ENCODE measurements around the gene FTO.
"Not testable (repeated sequence)": the region's sequence is repeated elsewhere in the genome, so short reads cannot be mapped to it uniquely, and the experiment has no call there.

Gene FTO

GRCh38 chr16:54165174-54165911 lies 461.4 kb downstream of the FTO start:
- DNase-seq (ENCODE audit: insufficient read length, low spot score) (no peak), FAIRE-seq (no peak)

- FAIRE-seq (no peak), DNase-seq (ENCODE audit: insufficient read length, low spot score) (no peak)
Observed at GRCh38 chr16:54165912-54166865, 462.2 kb downstream of the FTO start.

DNA sequence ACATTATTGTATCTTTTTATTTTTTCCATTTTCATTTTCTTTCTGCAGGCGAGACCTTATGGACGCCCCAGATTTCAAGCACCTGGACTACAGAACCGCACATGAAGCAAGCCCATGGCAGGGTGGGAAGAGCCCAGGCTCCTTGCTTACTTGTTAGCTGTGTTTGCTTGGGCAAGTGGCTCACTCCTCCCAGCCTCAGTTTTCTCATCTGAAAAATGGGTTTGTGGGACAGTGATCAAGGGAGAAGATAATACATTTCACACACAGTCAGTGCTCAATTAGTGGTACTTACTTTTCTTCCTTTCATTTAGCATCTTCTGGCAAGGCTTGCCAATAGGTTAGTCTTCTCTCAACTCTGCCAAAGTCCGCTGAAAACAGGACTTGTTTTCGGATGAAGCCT lies 465.2 kb downstream of the FTO start:
- DNase-seq (ENCODE audit: insufficient read length, low spot score): no peak
- no peak for FAIRE-seq

GRCh38 chr16:54171626-54172537 lies 467.9 kb downstream of the FTO start:
- DNase-seq (ENCODE audit: insufficient read length, low spot score) (no peak), FAIRE-seq (no peak)

DNA sequence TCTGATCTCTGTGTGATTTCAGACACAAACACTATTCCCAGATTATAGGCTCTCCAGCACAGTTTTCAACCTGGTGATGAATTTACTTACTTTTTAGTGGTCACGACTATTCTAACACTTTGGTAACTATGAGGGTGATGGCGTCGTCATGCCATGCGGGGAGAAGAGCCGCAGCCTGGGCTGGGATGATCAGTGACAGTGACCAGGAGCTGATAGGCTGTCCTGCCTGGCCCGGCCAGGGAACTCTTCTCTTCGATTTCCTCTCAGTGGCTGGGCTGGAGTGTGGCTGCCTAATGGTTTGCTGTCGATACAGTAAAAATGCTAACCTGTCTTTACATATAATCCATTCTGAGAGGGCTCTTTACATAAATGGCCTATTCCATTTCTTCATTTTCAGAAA lies 469.5 kb downstream of the FTO start:
- no peak for FAIRE-seq
- DNase-seq (ENCODE audit: insufficient read length, low spot score): no peak

- FAIRE-seq (no peak), DNase-seq (ENCODE audit: insufficient read length, low spot score) (no peak)
Observed at GRCh38 chr16:54174201-54174600, 470.2 kb downstream of the FTO start.

- FAIRE-seq (no peak), DNase-seq (ENCODE audit: insufficient read length, low spot score) (no peak)
Observed at GRCh38 chr16:54174750-54175149, 470.8 kb downstream of the FTO start.

GRCh38 chr16:54175169-54175551 lies 471.2 kb downstream of the FTO start:
- DNase-seq (ENCODE audit: insufficient read length, low spot score) (no peak), FAIRE-seq (no peak)

GRCh38 chr16:54175552-54176375 lies 471.8 kb downstream of the FTO start:
- DNase-seq (ENCODE audit: insufficient read length, low spot score) (no peak), FAIRE-seq (no peak)

GRCh38 chr16:54176376-54176901 lies 472.5 kb downstream of the FTO start:
- DNase-seq (ENCODE audit: insufficient read length, low spot score): no peak
- FAIRE-seq: no peak

- DNase-seq (ENCODE audit: insufficient read length, low spot score): no peak
- no peak for FAIRE-seq
Observed at GRCh38 chr16:54177052-54177861, 473.3 kb downstream of the FTO start.

GRCh38 chr16:54177862-54178477 lies 474.0 kb downstream of the FTO start:
- FAIRE-seq (no peak), DNase-seq (ENCODE audit: insufficient read length, low spot score) (no peak)

DNA sequence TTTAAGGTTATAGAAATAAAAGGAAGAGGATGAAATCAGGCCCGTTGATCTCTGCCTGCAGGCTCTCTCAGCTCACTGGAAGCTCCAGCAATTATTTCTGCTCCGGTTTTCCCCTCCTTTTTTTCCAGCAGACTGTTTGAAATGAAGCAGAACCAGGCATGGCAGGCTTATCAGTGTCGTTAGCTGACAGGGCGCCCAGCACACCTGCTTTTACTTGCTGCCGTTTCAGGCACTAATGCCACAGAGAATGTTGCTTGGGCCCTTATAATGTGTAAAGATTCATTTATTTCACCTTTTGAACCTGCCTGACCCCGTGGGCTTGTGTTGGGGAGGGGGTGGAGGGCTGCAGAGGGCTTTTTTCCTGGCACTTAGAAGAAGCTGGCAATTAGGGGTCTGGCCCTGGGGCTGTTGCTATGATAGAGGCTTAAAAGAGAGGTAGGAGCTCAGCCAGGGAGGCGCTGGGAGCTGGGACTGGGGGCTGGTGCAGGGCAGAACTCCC lies 474.6 kb downstream of the FTO start:
- DNase-seq (ENCODE audit: insufficient read length, low spot score): no peak
- no peak for FAIRE-seq

GRCh38 chr16:54180421-54181359 lies 476.7 kb downstream of the FTO start:
- FAIRE-seq: no peak
- no peak for DNase-seq (ENCODE audit: insufficient read length, low spot score)

- not testable (repeated sequence) for FAIRE-seq; DNase-seq (ENCODE audit: insufficient read length, low spot score)
Observed at GRCh38 chr16:54181683-54182329, 477.9 kb downstream of the FTO start.

GRCh38 chr16:54185045-54185444 lies 481.1 kb downstream of the FTO start:
- no peak for DNase-seq (ENCODE audit: insufficient read length, low spot score)
- no peak for FAIRE-seq

DNA sequence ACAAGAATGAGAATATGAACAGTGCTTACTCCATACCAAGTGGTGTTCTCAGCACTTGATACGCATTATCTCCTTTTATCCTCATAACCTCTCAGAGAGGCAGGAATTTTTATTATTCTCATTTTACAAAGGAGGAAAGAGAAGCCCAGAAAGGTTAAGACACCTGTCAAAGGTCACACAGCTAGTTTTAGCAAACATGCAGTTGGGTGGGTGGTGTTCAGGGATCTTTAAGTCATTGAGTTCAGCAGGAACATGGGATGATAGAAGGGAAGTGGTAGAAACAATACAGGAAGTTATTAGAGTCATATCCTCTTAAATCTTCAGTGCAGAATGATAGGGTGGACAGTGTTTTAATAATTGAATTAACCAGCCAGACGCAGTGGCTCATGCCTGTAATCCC lies 487.2 kb downstream of the FTO start:
- FAIRE-seq: no peak
- DNase-seq (ENCODE audit: insufficient read length, low spot score): no peak

Data from GM19239 (cell line).